SKM-1 treated with dmso at 0.1 percent for 144 hours (cell line): ENCODE results near the gene ZNF592.

ENCODE experiments used
- DNase-seq: peaks from one replicate; lab custom pipeline; 2025; ENCODE audit not compliant: unreplicated experiment; lab: John Stamatoyannopoulos, UW

The ZNF592 gene

DNA sequence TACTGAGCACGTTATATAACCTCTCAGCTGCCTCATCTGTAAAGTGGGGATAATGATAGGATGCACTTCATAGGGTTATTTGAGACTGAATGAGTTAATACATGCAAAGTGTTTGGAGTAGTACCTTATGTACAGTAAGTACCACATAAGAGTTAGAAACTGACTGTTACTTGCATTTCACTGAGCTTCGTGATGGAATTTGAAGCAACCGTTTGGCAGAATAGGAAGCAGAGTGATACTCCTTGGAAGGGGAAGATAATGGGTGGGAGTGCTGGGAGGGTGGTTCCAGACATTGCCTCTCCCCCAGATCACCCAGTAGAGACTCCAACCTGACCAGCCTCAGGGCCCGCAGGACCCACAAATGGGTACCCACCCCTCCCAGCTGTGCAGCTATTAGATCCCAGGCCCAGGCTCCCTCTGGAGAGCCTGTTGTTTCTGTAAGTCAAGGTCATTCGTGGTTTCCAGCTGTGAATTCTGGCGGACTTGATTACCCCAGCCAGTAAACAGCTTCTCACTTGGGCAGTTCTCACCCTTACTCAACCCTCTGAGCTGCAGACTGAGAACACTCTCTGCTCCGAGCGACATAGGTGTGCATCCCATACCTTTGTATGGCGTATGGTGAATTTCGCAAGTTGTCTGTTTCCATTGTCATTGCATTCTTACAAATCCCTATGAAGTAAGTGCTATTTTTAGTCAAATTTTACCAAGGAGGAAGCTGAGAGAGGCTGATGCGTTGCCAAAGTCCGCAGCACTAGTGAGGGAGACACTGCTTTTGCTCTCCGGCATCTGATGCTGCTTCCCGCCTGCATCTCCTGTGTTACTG, 79.9 kb downstream of the ZNF592 start:
- no peak for DNase-seq

DNA sequence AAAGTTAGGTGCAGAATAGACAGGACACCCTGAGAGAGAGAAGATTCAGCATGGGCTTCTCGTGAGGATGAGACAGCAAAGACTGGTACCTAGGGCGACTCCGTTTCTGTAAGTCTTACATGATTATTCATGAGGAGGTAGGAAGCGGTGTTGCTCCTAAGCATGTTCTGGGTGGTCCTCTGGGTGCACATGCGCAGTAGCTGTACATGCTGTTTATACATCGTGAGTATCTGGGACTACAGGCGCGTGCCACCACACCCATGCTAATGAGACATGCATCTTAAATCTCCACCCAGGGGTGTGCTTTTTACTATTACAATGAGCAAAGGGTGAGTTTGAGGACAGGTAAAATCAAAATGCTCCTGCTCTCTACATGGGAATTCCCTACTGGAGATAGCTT, 81.0 kb downstream of the ZNF592 start:
- no peak for DNase-seq

DNA sequence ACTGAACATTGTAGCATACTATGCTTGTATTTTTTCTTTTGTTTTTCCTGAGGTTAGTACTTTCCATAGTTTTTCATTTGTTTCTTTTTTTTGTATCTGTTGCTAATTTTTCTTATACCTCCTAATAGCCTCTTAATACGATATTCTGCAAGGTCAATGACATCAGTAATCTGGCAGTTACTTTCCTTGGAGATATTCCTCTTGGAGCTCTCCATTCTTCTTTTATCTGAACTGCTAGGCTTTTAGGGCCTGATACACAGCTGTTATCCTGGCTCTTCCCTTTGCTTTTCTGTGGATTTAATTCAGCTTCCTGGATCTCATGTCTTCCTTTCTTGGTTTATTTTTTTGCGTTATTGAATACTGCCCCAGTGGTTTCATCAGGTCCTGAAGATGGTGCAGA, 81.6 kb downstream of the ZNF592 start:
- no peak for DNase-seq

DNA sequence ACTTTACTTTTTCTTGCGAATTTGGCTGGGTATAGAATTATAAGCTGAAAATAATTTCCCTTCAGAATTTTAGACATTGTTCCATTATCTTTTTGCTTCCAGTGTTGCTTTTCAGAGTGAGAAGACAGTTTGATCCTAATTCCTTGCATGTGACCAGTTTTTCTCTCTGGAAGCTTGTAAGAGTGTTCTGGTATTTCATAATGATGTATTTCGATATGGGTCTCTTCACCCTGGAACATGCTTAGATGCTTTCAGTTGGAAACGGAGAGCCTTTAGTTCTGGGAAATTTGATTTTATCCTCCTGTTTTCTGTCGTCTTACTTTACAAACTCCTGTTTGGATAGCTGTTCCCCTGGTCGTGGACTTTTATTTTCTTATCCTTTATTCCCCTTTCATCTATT, 82.6 kb downstream of the ZNF592 start:
- DNase-seq: no peak

DNA sequence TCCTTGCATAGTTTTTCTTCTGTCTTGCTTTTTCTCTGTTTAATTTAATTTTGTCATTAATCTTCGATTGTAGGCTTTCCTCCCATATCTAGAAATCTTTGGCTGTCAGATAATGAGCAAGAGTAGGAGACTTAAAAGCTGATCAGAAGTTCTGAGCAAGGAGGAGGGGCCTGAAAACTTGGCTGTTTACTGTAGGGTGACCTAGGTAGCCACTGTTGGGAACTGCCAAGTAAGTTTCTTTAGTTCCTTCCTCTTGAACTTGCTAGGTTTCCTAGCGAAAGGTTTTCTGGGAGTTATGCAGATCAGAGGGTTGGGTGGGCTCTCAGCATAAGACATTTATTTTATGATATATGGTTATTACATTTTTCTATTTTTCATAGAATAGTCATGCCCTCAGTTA, 83.2 kb downstream of the ZNF592 start:
- no peak for DNase-seq

DNA sequence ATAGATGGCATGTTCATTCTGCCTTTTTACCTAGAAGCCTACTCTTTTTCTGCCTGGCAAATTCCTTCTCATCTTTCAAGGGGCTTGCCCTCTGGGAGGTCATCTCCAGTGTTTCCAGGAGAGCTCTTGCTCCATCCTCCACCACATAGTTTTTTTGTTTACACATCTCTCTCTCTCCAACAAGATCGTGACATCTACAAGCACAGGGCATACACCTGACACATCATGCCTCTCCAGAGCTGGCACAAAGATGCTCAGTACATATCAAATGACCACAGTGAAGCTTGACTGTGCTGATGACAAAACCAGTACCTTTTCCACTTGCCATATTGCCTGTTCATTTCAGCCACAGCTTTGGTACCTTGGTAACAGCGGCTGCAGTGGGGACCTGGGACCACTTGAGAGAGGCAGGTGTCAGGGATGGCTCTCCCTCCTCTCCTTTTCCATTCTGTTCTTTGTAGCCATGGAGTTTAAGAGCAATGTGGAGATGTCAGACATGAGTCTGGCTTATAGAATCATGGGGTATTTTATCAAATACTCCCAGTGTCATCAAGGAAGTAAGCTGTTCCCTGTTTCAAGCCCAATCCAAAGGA, 84.2 kb downstream of the ZNF592 start:
- DNase-seq: no peak

DNA sequence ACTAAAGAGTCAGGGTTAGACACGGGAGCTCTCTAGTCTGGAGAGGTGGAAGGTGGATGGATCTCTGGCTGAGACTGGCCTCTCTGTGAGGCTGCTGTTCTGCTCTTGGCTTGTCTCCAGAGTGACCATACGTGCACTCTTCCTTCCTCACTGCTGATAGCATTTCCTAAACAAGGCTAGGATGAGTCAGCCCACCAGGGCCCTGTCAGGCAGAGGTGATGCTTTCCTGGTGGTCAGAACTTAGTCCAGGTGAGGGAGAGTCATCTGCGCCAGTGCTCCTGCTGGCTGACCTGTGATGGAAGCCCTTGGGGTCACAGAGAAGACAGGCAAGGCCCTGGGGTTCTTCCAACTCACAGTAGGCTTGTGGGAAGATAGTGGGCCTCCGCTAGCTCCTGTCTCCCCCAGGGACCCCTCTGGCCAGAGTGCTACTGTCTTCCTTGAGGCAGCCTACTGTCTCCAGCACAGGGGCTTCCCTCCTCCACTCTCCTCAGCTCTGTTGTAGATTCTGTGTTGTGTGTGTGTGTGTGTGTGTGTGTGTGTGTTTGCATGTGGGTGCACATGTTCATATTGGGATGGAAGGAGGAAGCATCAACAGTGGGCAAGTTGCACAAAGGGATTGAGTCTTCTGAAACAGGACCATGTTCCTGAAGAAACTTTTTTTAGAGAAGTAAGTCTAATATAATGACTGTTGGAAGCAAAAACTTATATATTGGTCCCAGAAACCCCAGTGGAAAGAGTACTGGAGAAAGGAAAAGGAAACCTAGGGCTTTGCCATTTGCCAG, 85.2 kb downstream of the ZNF592 start:
- DNase-seq: no peak

DNA sequence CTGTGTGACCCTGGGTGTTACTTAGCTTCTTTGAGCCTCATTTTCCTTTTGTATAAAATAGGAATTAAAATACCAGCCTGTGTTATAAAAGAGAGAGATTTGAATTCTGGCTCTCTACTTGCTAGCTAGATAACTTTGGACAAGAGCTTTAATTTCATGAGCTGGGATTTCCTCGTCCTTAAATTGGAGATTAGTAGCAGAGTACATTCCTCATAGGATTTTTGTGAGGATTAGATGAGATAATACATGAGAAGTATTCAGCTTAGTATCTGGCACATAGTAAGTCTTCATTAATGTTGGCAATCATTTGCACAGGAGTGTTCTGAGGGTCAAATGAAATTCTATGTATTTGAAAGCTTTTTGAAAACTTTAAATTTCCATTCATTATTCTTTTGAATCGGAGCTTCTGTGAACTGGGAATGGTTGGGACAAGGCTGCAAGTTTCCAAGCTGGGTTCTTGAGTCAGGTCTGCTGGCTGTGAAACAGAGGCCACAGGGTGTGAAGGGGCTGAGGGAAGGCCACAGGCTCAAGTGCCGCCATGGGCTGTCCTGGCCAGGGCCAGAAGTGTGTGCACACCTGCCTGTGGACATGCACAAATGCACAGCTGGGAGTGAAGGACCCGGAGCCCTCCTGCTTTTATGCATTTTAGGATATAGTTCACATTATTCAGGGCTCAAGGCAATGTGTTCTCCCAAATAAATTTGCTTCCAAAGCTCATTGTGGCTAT, 86.0 kb downstream of the ZNF592 start:
- no peak for DNase-seq

DNA sequence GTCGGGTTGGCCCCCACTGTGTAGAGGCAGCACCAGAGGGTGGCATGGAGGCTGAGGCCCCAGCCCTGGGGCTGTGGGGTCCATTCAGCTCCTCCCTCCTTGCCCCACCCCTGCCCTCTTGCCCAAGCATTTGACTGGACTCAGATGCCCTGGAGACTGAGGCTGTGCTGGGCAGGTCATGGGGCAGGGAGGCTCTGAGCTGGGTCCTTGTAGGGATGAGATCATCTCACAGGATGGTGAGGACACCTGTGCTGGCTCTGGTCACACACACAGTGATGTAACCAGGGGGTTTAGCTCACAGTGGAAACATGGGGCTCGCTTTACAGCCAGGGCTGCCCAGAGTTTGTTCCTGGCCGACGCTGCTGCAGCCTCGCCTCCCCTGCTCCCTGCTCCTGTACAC, 86.6 kb downstream of the ZNF592 start:
- no peak for DNase-seq

DNA sequence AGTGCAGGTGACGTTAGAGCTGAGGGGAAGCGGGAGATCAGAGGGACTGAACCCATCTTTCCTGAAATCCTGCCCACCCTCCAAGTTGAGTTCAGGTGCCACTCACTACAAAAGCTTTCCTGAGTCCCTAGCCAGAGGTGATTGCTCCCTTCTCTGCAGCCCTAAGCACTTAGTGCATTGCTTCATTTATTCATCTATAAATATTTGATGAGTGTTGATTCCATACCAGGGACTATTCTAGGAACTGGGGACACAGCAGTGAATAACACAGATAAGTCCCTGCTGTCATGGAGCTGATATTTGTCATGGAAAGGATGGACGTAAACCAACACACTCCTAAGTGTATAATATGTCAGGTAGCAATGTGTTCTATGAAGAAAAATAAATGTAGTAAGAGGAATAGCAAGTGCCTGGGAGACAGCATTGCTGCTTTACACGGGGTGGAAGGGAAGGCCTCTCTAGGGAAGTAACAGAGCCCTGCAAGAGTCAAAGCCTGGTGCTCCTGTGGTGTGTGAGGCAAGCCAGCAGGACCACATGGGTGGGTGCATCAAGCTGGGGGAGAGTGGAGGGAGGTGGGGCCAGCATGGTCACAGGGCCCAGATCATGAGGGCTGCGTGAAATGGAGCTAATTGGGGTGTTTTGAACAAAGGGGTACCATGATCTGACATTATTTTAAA, 87.4 kb downstream of the ZNF592 start:
- no peak for DNase-seq

DNA sequence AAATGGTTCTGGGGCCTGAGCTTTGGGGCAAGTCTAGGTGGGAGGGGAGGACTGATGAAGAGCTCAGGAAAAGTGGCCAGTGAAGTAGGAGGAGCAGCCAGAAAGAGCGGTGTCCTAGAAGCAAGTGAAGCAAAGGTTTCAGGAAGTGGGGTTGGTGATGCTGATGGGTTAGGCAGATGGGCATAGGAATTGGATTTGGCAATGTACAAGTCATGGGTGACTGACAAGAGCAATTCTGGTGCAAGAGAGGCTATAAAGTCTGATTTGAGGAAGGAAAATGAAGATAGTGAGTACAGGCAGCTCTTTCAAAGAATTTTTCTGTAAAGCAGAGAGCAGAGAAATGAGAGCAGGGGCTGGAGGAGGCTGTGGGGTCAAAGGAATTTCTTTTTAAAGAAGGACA, 88.5 kb downstream of the ZNF592 start:
- peak; percentile 72 for DNase-seq

DNA sequence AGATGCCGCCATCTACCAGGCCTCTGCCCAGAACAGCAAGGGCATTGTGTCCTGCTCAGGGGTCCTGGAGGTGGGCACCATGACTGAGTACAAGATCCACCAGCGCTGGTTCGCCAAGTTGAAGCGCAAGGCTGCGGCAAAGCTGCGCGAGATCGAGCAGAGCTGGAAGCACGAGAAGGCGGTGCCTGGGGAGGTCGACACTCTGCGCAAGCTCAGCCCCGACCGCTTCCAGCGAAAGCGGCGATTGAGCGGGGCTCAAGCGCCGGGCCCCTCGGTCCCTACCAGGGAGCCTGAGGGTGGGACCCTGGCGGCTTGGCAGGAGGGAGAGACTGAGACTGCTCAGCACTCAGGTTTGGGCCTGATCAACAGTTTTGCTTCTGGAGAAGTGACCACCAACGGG, 91.3 kb downstream of the ZNF592 start:
- DNase-seq: no peak

DNA sequence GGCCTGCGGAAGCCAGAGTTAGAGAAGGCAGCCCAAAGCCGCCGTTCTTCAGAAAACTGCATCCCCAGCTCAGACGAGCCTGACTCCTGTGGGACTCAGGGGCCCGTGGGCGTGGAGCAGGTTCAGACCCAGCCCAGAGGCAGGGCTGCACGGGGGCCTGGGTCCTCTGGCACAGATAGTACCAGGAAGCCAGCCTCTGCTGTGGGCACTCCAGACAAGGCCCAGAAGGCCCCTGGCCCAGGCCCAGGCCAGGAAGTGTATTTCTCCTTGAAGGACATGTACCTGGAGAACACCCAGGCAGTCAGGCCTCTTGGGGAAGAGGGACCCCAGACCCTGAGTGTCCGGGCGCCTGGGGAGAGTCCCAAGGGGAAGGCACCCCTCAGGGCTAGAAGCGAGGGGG, 91.9 kb downstream of the ZNF592 start:
- no peak for DNase-seq

DNA sequence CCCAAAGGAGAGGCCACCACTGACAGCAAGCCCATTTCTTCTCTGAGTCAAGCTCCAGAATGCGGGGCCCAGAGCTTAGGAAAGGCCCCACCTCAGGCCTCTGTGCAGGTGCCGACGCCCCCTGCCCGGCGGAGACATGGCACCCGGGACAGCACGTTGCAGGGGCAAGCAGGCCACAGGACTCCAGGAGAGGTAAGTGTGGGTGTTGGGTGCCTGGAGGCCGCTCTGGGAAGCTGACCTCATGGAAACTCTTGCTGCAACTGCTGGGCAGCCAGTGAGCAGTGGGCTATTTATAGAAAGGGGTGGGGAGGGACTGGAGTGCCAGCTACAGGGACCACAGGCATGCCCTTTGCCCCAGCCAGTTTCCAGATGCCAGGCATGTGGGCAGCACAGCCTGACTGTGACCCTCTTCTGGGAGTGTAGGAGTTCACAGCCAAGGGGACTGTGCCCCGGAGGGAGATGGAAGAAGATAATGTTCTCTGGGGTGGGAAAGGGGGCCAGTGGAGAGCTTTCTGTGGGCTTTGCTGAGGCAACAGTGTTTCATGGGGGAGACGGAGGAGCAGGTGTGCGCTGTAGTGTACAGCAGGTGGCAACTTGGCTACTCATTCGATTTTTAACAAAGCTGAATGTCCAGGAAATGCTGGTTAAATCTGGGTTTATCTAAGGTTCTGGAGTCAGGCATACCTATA, 92.5 kb downstream of the ZNF592 start:
- peak; percentile 73 for DNase-seq

DNA sequence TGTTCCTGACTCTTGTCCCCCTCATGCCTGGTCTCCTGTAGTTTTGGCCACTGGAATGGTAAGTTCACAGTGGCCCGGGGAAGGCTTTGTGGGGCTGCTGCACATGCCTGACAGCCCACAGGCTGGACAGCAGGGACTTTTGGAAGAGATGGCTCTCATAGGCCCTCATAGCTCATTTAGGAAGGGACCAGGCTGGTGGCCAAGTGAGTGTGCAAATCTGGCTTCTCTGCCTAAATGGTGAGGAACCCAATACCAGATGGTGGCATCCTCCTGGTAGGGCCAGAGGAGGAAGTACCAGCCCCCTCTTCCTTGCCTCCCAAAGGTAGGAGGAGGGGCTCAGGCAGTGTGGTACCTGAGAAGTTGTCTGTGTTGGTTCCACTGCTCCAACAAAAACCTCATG, 94.4 kb downstream of the ZNF592 start:
- DNase-seq: no peak

DNA sequence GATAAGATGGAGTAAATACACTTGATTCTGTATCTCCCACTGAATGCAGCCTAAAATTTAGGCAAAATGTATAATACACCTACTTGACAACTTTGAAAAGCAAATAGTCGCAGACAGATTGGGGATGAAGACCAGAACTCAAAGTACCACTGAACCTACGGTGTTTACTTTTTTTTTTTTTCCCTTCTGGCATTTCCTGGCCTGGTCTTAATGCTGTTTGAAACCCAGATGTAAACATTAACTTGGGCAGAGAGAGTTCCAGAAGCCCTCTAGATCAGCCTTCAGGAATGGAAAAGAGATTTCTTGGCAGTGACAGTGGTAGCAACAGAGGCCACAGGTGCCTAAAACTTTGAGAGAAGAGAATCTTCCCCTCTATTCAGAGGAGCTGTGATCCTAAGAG, 96.6 kb downstream of the ZNF592 start:
- no peak for DNase-seq

DNA sequence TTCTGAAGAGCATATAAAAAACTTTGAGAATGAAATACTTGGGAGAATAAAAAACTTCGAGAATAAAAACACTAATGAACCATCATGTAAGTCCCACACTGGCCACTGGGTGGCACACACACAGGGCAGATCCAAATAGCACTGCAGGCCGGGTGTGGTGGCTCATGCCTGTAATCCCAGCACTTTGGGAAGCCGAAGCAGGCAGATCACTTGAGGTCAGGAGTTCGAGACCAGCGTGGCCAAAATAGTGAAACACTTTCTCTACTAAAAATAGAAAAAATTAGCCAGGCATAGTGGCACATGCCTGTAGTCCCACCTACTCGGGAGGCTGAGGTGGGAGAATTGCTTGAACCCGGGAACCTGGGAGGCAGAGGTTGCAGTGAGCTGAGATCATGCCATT, 97.2 kb downstream of the ZNF592 start:
- DNase-seq: peak; percentile 36

DNA sequence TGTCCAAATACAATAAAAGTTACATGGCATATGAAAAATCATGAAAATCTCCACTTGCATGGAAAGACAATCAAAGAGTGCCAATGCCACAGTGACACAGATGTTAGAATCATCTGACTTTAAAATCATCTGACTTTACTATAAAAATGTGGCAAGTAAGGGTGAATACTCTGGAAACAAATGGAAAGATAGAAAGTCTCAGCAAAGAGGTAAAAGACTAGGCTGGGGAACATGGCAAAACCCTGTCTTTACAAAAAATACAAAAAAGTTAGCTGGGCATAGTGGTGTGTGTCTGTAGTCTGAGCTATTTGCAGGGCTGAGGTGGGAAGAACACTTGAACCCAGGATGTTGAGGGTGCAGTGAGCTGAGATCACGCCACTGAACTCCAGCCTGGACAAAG, 97.9 kb downstream of the ZNF592 start:
- DNase-seq: no peak

DNA sequence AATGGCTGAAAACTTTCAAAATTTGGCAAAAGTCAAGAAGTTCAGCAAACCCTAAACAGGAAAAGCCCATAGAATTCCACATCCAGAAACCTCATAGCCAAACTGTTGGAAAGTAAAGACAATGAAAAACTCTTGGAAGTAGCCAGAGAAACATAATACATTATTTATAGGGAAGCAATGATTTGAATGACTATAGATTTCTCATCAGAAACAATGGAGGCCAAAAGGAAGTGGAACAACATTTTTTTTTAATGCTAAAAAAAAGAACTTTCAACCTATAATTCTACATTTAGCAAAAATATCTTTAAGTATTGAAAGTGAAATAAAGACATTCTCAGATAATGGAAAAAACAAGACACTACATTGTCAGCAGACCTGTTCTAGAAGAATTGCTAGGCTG, 99.0 kb downstream of the ZNF592 start:
- DNase-seq: no peak

DNA sequence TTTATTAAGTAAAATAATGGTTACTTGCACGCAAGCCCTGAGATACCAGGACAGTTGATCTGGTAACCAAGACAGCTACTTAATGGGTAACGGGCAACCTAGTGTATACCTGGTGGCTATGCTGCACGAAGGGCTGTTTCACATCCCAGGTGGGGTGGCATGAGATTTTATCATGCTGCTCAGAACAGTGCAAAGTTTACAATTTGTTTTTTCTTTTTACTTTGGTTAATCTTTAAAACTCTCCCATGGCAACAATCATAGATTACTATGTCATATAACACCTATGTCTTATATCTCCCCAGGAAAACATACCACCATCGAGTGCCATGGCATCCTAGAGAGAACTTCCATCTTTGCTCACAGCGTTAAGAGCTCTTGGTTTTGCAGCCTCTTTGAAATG, 103.8 kb downstream of the ZNF592 start:
- DNase-seq: no peak
